Neural progenitor cell (in vitro differentiated cells): ENCODE results near the gene EFNA3.

Source experiments
- EZH2phosphoT487 ChIP-seq: fragments of 200-600 bp; sonication (generic); IDR thresholded peaks from 2 replicates; pipeline ENCODE4 v1.6.1; 2017; ENCODE audit warnings: antibody characterized with exemption
- TF ChIP-seq, protein P1 (sequence below): fragments of 200-600 bp; sonication (generic); IDR thresholded peaks from 2 replicates; pipeline ENCODE4 v1.5.1; 2017; ENCODE audit warnings: antibody characterized with exemption, mild to moderate bottlenecking

DNA sequence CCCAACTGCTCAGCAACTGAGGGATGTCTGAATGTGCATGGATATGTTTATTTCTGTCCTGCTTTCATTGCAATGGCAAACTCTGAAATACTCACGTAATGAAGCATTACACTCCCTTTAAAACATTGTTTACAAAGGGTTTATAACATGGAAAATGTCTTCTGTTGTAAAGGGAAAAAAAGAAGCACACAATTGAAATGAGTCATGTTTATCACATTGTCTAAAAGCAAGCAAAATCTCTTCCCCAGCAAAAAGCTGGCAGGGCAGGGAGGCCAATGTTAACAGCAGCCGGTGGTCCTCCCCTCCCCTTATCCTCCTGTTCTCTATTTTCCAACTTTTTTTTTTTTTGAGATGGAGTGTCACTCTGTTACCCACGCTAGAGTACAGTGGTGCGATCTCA is 45.2 kb downstream of the EFNA3 start:
- TF ChIP-seq, protein P1, sequence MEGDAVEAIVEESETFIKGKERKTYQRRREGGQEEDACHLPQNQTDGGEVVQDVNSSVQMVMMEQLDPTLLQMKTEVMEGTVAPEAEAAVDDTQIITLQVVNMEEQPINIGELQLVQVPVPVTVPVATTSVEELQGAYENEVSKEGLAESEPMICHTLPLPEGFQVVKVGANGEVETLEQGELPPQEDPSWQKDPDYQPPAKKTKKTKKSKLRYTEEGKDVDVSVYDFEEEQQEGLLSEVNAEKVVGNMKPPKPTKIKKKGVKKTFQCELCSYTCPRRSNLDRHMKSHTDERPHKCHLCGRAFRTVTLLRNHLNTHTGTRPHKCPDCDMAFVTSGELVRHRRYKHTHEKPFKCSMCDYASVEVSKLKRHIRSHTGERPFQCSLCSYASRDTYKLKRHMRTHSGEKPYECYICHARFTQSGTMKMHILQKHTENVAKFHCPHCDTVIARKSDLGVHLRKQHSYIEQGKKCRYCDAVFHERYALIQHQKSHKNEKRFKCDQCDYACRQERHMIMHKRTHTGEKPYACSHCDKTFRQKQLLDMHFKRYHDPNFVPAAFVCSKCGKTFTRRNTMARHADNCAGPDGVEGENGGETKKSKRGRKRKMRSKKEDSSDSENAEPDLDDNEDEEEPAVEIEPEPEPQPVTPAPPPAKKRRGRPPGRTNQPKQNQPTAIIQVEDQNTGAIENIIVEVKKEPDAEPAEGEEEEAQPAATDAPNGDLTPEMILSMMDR: no peak
- no peak for TF ChIP-seq EZH2phosphoT487
